ENCODE data around the gene ARL2BP.
"Not testable (repeated sequence)": the region's sequence is repeated elsewhere in the genome, so short reads cannot be mapped to it uniquely, and the experiment has no call there.

Gene ARL2BP

GRCh38 chr16:57244767-57245471 lies at the start of gene ARL2BP:
Gene ARL2BP (plus strand): TSS chr16:57245259. CDS start chr16:57245368, 109 bp downstream.
- DNase-seq, result peak; percentile 99

- DNase-seq, result no peak
These were observed 48.8 kb upstream of the ARL2BP start for GRCh38 chr16:57196286-57196685.

GRCh38 chr16:57196753-57197152 lies 48.3 kb upstream of the ARL2BP start:
- DNase-seq, result no peak

GRCh38 chr16:57200321-57200720 lies 44.7 kb upstream of the ARL2BP start:
- DNase-seq, result not testable (repeated sequence)

GRCh38 chr16:57200926-57201325 lies 44.1 kb upstream of the ARL2BP start:
- DNase-seq, result not testable (repeated sequence)

GRCh38 chr16:57202095-57202886 lies 42.8 kb upstream of the ARL2BP start:
- no peak for DNase-seq

GRCh38 chr16:57203451-57203850 lies 41.6 kb upstream of the ARL2BP start:
- no peak for DNase-seq

GRCh38 chr16:57204675-57205074 lies 40.4 kb upstream of the ARL2BP start:
- no peak for DNase-seq

GRCh38 chr16:57208926-57209325 lies 36.1 kb upstream of the ARL2BP start:
- no peak for DNase-seq

- no peak for DNase-seq
These were observed 35.3 kb upstream of the ARL2BP start for GRCh38 chr16:57209780-57210179.

- no peak for DNase-seq
These were observed 31.6 kb upstream of the ARL2BP start for GRCh38 chr16:57213462-57213861.

GRCh38 chr16:57216968-57217367 lies 28.1 kb upstream of the ARL2BP start:
- no peak for DNase-seq

GRCh38 chr16:57223057-57223456 lies 22.0 kb upstream of the ARL2BP start:
- no peak for DNase-seq

GRCh38 chr16:57224651-57225335 lies 20.3 kb upstream of the ARL2BP start:
- DNase-seq, result no peak

- DNase-seq, result no peak
These were observed 19.1 kb upstream of the ARL2BP start for GRCh38 chr16:57225978-57226377.

- DNase-seq, result no peak
These were observed 18.1 kb upstream of the ARL2BP start for GRCh38 chr16:57226701-57227621.

GRCh38 chr16:57229079-57229478 lies 16.0 kb upstream of the ARL2BP start:
- DNase-seq, result no peak

- DNase-seq, result no peak
These were observed 13.2 kb upstream of the ARL2BP start for GRCh38 chr16:57231821-57232350.

GRCh38 chr16:57233944-57234706 lies 10.9 kb upstream of the ARL2BP start:
- no peak for DNase-seq

- no peak for DNase-seq
These were observed 10.4 kb upstream of the ARL2BP start for GRCh38 chr16:57234707-57235092.
